ENCODE results near the gene FUZ.

GRCh38 chr19:49773663-49774350, 39.3 kb downstream of the FUZ start:
- TF ChIP-seq CTCF (IDR thresholded peaks at IDR 0.05; ENCODE audit: poor library complexity, severe bottlenecking) (no peak), SMC3 (conservative IDR thresholded peaks at IDR 0.05; ENCODE audit: poor library complexity) (no peak), EZH2 (IDR thresholded peaks at IDR 0.05; ENCODE audit: borderline replicate concordance, insufficient read depth, low read length, poor library complexity, severe bottlenecking) (no peak), POLR2AphosphoS5 (IDR thresholded peaks at IDR 0.05) (no peak), RAD21 (conservative IDR thresholded peaks at IDR 0.05) (no peak)

Data from neural cell (in vitro differentiated cells).